Suprapubic skin (tissue), 4 donors: ENCODE data around the gene MCAT.

ENCODE experiments used
- CTCF ChIP-seq, 2 donors: fragments of 200-600 bp in 1 of 2; fragments of 450-650 bp in 1 of 2; sonication (generic) in 1 of 2; IDR thresholded peaks; one replicate each; pipeline ENCODE4 v1.5.1; 2016 to 2019; ENCODE audit warnings: antibody characterized with exemption in 2 of 2, mild to moderate bottlenecking in 1 of 2, moderate library complexity in 1 of 2
- EP300 ChIP-seq: sonication (generic); formaldehyde crosslinking; IDR thresholded peaks from one replicate; pipeline ENCODE4 v1.6.1; 2017; ENCODE audit warnings: antibody characterized with exemption
- POLR2A ChIP-seq, 2 donors: fragments of 450-650 bp; IDR thresholded peaks; one replicate each; pipeline ENCODE4 v1.6.1; 2017; ENCODE audit warnings: antibody characterized with exemption in 2 of 2, mild to moderate bottlenecking in 2 of 2, moderate library complexity in 2 of 2
- POLR2AphosphoS5 ChIP-seq, 3 donors: sonication (generic); formaldehyde crosslinking; IDR thresholded peaks; one replicate each; pipeline ENCODE4 v1.6.1; 2017; ENCODE audit warnings: antibody characterized with exemption in 3 of 3

- TF ChIP-seq CTCF (IDR thresholded peaks at IDR 0.05) (no peak), EP300 (no peak), POLR2A (IDR thresholded peaks at IDR 0.05) (peak in 1 of 2 donors; percentile 58), POLR2AphosphoS5 (IDR thresholded peaks at IDR 0.05) (peak in 2 of 3 donors; percentile 30 to 40)
These were observed at the start of gene MCAT for GRCh38 chr22:43142880-43143562.
